ENCODE measurements around the gene NLRP1.

- TF ChIP-seq, protein P1, sequence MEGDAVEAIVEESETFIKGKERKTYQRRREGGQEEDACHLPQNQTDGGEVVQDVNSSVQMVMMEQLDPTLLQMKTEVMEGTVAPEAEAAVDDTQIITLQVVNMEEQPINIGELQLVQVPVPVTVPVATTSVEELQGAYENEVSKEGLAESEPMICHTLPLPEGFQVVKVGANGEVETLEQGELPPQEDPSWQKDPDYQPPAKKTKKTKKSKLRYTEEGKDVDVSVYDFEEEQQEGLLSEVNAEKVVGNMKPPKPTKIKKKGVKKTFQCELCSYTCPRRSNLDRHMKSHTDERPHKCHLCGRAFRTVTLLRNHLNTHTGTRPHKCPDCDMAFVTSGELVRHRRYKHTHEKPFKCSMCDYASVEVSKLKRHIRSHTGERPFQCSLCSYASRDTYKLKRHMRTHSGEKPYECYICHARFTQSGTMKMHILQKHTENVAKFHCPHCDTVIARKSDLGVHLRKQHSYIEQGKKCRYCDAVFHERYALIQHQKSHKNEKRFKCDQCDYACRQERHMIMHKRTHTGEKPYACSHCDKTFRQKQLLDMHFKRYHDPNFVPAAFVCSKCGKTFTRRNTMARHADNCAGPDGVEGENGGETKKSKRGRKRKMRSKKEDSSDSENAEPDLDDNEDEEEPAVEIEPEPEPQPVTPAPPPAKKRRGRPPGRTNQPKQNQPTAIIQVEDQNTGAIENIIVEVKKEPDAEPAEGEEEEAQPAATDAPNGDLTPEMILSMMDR (conservative IDR thresholded peaks at IDR 0.05; ENCODE audit: low read length) = no peak
- no peak for TF ChIP-seq EZH2phosphoT487 (IDR thresholded peaks at IDR 0.05; ENCODE audit: borderline replicate concordance)
Observed at GRCh38 chr17:5501685-5502084, 82.6 kb downstream of the NLRP1 start.

All from Loucy (cell line).